Stomach (tissue), 4 donors: ENCODE results near the gene MRAP2.
"Not testable (repeated sequence)": the region's sequence is repeated elsewhere in the genome, so short reads cannot be mapped to it uniquely, and the experiment has no call there.

ENCODE experiments used
- EP300 ChIP-seq: sonication (generic); formaldehyde crosslinking; IDR thresholded peaks from one replicate; pipeline ENCODE4 v1.6.1; 2017; ENCODE audit warnings: antibody characterized with exemption
- POLR2A ChIP-seq, 4 donors: fragments of 450-650 bp; IDR thresholded peaks; one replicate each; pipeline ENCODE4 v1.6.1; 2016; ENCODE audit warnings: antibody characterized with exemption in 4 of 4, control low read depth in 2 of 4, mild to moderate bottlenecking in 1 of 4, moderate library complexity in 1 of 4
- TF ChIP-seq, protein P1 (sequence below), 7 experiments: fragments of 450-650 bp in 4 of 7; fragments of 200-600 bp in 3 of 7; sonication (generic) in 3 of 7; IDR thresholded peaks; one replicate each; pipeline ENCODE4 v1.5.1; 2016 to 2019; ENCODE audit warnings: antibody characterized with exemption in 7 of 7, control low read depth in 2 of 7, mild to moderate bottlenecking in 1 of 7

GRCh38 chr6:84032000-84032399 is 1.6 kb upstream of the MRAP2 start:
- TF ChIP-seq, protein P1, sequence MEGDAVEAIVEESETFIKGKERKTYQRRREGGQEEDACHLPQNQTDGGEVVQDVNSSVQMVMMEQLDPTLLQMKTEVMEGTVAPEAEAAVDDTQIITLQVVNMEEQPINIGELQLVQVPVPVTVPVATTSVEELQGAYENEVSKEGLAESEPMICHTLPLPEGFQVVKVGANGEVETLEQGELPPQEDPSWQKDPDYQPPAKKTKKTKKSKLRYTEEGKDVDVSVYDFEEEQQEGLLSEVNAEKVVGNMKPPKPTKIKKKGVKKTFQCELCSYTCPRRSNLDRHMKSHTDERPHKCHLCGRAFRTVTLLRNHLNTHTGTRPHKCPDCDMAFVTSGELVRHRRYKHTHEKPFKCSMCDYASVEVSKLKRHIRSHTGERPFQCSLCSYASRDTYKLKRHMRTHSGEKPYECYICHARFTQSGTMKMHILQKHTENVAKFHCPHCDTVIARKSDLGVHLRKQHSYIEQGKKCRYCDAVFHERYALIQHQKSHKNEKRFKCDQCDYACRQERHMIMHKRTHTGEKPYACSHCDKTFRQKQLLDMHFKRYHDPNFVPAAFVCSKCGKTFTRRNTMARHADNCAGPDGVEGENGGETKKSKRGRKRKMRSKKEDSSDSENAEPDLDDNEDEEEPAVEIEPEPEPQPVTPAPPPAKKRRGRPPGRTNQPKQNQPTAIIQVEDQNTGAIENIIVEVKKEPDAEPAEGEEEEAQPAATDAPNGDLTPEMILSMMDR (IDR thresholded peaks at IDR 0.05) = not testable (repeated sequence)
- TF ChIP-seq EP300; POLR2A (IDR thresholded peaks at IDR 0.05): not testable (repeated sequence)
